ENCODE data around the gene GRB10. TPM values are rescaled to one million over a fixed set of nuclear protein-coding genes. Genes with fewer than 3 reads are reported as not detected.

Gene GRB10
- polyA plus RNA-seq, 1 donor = 13.4 TPM

DNA sequence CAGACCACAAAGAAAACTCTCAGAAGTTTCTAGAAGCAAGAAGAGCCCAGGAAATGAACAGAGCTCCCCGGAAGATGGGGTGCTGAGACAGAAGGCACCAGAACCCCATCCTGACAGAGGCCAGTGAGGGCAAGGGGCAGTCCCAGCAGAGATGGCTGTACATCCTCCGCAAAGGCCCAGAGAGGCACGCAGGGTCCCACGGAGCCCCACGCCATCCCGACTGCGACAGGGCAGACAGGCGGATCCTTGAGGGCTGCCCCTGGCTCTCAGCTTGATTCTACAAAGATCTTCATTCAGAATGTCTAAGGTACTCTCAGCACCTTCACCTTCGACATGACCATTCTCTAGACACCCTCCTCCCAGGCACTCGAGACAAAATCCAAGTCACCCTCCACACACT is 109.6 kb downstream of the GRB10 start:
- DNase-seq (ENCODE audit: low read depth) = no peak

DNA sequence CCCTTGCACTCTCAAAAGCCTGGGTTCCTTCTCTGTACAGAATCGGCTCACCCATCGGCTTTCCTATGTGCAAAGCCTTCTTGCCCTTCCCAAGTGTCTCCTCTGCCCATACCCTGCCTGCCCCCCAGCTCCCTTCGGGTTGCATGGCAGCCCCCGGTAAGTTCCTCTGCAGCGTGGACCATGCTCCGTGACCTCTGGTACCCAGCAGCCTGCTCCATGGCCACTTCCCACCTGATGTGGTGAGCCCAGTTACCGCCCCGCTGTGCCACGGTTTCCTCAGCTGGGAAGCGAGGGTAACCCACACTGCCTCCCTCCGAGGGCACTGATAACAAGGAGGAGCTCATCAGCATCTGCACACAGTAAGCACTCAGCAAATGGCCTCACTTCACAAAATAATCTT is 110.7 kb downstream of the GRB10 start:
- no peak for DNase-seq (ENCODE audit: low read depth)

DNA sequence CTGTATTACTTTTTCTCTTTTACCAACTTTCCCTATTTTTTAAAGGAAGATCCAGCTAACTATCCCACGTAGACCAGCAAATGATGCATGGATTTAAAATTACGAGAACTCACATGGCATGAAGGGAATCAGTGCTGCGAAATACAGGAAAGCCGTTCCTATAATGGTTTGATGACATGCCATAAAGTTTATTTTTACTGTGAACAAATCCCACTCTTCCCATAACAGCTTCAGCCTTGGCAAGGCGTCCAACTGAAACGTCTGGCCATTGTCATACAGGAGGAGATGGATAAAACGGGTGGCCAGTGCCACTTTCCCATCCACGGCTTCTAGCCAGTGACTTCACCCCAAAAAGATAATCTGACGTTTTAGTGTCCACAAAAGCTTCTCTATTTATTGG is 111.3 kb downstream of the GRB10 start:
- DNase-seq (ENCODE audit: low read depth) = no peak

DNA sequence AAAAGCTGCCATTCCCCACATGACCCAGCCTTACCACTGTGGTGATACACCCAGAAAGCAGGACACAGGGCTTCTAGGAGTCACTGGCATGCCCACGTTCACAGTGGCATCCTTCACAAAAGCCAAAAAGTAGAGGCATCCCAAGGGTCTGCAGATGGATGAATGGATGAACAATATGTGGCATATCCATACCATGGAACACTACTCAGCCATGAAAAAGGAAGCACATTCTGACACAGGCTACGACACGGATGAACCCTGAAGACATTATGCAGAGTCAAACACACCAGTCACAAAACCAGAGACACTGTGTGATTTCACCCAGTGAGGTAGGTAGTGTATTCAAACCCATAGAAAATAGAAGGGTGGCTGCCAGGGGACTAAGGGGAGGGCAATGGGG is 112.8 kb downstream of the GRB10 start:
- no peak for DNase-seq (ENCODE audit: low read depth)

DNA sequence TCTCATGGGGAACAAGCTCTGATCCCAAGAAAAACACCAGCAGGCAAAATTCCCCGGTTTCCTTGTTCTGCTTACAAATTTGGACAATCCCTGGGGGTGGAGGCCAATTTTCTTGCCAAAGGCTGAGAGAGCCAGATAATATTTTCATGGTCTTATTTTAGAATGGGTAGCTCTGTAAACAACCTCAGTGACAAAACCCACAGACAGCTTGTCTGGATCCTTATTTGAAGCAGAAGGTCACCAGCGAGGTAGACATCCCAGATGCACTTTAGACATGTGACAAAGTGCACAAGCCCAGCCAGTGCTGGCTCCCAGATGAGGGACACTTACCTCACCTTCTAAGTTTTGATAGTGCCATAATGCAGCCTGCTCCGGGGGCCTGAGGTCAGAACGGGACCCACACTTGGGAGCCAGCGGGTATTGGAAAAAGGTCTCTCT is 114.9 kb downstream of the GRB10 start:
- no peak for DNase-seq (ENCODE audit: low read depth)

DNA sequence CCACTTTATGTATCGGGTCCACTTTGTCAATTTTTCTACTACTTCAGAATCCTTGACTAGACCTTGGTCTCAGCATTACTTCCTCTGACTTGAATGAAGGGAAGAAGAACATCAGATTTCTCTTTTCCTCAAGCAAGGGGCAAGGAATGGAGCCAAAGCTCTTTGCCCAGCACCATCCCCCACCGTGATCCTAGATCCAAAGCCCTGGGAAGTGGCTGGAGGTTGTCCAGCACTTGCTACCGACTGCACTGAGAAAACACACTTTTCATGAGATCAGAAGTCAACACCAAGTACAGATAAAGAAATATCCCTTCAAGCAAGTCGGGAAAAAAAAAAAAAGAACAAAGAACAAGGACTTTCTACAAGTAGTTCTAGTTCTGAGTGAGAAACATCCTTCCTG is 115.4 kb downstream of the GRB10 start:
- DNase-seq (ENCODE audit: low read depth) = no peak

DNA sequence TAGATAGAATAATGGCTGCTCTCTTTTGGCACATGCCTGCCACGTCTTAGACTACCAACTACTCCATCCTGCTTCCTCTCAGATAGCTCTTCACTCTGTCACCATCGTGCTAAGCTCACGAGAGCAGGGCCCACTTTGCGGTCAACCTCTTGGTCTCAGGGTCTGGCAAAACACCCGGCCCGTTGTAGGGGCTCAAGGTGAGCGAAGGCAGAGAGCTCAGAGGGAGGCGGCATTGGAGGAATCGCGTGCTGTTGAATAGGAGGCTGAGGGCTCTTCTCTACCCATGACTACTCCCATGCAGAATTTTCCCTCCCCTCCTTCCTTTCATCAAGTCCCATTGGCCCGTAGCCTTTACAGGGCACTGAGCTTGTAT is 116.6 kb downstream of the GRB10 start:
- no peak for DNase-seq (ENCODE audit: low read depth)

DNA sequence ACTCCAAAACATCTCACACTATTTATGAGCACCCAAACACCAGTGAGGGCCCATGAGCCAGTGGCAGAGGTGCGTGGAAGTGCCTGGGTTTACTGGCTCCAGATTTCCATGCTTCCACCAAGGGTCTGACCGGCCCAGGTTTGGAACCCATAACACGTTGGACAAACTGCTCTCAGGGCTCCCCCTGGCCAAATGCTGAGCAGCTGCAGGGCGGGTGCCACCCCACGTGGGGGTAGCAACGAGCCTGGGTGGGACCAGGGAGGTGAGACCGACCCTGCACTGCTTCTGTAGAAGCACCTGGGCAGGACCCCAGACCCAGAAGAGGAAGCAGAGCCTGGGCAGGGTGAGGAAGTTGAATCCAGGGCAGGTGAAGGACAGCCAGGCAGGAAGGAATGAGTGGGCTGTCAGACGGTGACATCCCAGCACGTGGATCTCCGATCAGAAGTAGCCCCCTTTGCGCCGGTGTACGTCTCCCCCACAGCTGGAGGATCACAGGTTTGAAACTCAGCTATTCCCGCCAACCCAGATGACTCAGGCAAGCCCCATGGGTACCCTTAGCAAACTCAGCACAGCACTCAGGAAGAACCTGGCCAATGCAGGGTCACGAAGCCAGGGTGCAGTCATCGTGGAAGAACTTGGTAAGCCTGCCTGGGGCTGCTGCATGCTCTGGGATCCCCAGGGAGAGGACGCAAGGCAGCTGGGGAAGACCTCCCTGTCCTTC is 117.1 kb downstream of the GRB10 start:
- DNase-seq (ENCODE audit: low read depth) = no peak

DNA sequence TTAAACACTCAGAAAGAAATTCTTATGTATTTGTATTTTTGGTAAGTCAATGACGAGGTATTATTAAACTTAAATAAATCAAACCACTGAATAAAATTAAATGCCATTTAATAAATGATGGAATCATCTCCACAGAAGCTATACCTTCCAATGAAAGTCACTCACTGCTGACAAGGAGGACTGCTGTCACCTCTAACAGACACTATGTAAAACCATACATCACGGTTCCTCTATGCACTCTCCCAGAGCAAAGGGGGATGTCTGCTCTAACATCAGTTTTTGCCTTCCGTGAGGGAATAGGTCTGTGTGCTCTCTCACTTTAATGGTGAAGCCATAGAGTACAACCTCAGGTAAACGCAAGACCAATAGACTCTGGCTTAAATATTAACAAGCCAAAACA is 117.8 kb downstream of the GRB10 start:
- DNase-seq (ENCODE audit: low read depth) = no peak

DNA sequence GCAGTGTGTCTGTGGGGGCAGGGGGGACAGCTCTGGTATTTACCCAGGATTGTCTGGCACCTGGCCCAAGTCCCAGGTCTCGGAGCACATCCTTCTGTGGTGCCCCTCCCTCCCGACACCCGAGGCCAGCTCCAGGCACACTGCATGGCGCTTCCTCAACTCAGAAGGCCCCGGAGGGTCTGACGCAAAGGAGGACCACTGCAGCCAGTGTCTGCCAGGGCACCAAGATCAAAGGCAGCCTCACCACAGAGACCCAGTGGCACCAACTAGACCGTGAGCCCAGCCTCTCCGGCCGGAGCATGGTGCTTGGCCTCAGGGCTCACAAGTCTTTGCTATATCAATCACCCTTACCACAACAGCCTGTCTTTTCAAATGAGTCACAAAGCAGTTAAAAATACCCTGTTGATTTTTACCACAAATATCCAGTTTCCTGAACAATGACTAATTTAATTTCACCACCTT is 118.2 kb downstream of the GRB10 start:
- no peak for DNase-seq (ENCODE audit: low read depth)

DNA sequence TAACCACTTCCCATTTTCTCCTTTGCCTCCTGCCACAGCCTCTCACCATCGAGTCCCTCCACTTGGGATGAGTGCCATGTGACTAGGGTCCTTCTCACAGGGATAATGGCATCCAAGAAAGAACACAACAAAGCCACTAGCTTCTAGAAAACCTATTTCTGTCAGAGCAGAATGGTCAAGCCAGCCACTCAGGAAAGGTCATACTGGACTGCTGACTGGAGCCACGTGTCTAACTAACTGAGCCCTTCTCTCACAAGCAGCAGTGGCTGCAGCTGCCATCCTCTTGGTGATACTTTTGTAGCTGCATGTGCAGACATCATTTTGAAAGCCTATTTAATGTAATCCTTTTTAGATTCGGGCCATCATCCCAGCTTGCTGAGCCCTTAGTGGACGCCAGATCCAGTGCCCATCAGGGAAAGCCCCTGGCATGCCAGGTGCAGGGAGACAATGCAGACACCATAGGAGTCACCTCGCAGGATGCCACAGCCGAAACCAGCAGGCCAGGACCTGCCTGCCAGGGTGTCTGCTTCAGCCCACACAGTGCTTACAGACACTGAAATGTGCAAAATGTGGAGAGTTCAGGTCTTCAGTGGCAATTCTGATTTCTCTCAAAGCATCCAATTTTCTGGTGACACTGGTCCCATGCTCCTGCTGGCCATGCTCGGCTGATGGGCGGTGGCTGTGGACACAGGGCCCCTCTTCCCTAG is 119.1 kb downstream of the GRB10 start:
- DNase-seq (ENCODE audit: low read depth) = no peak

DNA sequence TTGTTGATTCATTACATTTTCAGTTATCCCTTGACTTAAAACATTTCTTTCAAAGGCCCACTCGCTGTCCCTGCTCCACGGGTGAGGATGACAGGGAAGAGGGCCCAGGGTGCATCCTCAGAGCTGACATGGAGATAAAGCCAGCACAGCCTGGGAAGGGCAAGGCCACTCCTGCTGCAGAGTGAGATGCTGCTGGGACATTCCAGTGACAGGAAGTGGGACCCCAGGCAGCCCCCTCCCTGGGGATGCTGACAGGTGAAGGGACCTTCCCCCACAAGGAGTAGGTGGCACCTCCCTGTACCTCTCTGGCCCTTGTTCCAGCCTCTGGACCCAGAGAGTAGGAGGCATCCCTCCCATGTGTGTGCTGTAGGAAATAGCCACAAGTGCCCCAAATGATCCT is 119.7 kb downstream of the GRB10 start:
- no peak for DNase-seq (ENCODE audit: low read depth)

DNA sequence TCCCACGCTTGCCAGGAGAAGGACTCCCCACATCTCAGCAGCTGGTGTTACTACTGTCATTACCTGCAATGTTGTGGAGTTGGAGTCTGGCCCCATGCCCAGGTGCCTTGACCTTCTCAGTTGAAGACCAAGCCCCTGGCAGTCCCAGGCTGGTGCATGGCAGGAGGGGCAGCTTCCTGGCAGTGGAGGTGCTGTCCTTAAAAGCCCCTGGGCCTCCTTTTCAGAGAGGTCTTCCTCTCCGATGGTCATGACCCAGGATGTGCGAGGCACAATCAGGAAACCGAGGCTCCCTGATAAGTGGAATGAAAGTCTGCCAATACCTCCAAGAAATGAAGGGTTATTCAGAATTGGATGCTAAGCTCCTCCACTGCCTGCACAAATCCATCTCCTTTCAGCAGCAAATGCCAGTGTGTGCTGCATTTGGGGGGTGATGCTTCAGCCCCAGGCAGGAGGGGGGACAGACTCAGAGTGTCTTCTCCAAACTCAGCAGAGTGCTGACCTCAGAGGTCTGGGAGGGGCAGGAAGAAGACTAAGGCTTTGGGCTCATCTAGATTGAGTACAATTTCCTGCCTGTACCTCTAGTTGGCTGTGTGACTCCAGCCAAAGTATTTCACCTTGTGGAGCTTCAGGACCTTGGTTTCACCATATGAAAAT is 120.5 kb downstream of the GRB10 start:
- no peak for DNase-seq (ENCODE audit: low read depth)

DNA sequence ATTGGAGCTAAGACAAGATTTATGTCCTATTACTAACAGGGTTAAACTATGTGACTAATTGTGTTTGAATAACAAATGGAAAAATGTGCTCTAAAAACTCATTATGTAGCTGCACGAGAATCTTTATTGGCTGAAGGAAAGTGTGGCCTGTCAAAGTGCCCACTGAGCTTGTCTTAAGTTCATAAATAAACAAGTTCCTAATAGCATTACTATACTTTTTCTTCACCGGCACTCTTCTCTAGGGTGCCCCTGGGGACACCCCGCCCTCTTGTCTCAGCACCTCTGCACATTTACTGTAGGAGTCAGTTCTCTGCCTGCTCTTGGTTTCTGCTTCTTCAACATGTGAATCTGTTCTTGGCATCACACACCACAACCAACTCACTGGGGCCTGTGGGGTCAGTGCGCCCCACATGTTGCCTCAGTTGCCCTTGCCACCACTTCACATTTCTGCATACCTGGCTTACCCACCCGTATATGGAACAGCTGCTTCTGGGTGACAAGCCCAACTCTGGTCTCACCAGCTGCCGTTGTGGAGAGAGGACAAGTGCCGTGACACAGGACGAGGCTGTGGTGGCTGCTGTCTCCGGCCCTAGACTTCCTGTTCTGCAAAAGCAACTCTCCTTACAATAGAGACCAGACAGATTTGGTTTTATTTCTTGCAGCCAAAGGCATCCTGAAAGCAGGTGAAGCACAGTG is 121.2 kb downstream of the GRB10 start:
- no peak for DNase-seq (ENCODE audit: low read depth)

DNA sequence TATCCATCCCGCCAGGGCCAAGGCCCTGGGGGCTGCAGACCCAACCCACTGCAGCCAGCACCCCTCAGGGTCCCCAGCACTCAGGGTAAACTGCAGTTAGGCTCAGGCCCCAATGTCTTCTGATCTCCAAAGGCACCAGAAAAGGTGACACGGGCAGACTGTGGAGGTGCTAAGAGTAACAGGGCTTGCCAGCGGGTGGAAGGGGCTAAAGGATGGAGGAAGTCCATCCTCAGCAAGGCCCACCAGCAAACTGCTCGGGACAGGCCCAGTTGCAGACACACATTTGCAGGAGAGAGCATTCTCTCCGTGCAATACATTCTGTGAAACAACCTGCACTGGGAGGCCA is 121.9 kb downstream of the GRB10 start:
- DNase-seq (ENCODE audit: low read depth) = no peak

DNA sequence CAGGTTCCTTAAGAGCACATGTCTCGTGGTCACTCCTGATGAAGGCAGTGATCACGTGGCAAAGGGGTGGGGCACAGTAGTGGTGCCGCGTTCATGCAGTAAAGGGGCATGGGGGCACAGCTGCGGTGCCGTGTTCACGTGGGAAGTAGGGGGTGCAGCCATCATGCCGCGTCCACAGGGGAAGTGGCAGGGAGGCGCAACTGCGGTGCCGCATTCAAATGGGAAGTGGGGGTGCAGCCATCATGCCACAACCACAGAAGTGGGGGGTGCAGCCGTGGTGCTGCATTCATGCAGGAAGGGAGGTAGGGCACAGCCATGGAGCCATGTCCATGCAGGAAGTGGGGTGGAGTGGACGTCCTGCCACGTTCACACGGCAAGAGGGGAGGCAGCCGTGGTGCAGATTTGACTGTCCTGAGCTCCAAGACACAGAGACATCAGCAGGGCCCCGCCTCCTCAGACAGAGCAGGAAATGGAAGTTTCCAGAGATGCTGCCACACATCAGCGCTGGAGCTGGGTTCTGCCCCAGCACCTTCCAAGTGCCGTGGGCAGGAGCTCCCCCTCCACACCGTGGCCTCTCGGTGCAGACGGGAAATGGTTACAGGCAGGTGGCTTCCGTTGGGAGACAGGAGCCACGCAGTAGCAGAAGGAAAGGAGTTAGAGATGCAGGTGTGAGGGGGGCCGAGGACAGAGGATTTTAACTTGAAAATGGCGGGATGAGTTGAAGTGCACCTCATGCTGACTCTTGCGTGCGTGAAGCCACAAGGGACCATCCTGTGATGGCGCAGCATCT is 122.5 kb downstream of the GRB10 start:
- DNase-seq (ENCODE audit: low read depth) = no peak

DNA sequence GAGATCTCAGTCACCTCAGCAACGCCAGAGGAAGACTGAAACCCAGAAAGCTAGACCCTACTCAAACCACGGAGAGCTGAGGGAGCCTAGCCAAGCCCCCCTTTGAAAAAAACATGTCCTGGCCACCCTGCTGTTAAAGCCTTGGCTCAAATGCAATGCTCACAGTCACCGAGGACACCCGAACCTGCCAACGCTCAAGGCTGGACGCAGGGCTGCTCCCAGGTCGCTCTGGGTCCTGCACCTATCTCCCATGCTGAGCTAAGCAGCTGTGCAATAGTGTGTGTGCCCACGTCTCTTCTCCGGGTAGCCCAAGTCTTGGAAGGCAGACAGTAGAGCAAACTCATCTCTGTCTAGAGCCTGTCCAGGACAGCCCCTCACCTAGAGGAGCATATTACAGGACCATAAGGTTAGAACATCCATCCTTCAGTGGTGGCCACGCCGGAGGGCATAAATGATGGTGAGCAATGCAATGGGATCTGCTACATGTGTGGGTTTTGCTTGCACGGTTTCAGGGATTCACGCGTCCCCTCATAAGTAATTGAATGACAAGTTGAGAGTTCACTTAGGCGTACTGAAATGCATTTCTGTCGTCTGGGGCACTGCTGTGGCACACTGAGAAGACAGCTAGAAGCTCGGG is 123.2 kb downstream of the GRB10 start:
- no peak for DNase-seq (ENCODE audit: low read depth)

DNA sequence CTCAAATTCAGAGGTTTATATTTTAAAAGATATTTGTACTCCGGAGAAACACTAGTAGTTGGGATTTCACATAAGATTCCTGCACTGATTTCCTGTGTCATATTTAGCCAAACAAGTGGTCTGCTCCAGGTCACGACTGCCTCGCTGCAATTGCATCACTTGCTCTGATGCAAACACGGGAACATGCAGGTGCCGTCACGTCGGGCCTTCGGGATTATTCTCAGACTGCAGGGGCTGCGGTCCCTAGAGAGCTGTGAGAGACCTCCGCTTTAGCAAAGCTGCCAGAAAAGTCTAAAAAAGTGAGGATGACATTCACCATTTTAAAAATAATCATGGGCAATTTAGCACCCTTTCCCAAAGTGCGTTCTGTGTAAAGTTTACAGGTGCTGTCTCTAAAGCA is 124.0 kb downstream of the GRB10 start:
- DNase-seq (ENCODE audit: low read depth) = no peak

DNA sequence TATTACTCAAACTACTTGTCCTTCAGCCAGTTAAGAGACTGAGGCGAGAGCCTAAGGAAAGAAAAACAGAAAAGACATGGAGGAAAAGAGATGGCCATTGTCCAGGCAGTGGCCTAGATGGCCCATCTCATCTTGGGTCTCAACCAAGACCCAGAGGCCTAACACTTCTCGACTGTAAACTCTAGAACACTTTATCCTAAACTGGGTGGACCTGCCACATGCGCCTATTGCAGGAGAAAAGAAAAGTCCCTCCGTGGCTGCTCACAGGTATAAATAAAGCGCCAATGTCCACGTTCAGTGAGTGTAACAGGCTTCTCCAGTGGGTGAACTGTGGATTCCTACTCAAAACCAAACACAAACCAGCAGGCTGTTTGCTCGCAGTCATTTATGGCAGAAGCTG is 124.8 kb downstream of the GRB10 start:
- DNase-seq (ENCODE audit: low read depth) = no peak

DNA sequence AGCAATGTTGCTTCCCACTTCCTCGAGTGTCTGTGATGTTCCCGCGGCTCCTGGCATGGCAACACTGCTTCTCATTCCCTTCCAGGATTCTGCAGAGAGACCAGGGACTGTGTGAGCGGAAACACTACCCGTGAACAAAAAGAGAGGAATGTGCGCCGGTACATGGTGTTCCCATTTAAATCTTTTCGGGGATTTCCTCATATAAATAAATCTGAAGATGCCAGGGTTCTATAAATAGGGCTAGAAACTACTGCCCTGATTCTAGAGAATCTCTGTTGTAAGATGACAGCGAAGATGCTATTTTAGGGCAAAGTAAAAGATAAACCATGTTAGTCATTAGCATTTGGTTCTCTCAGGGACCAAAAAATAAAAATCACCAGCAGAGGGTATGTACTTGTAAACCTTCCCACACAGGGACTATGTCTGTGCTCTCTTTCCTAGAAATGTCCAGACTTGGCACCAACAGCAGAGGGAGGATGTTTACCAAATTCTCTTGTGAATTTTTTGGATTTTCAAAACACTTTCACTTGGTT is 125.3 kb downstream of the GRB10 start:
- no peak for DNase-seq (ENCODE audit: low read depth)

Data from forelimb muscle (tissue), 1 donor.